Hematopoietic multipotent progenitor cell treated with erythropoietin and hydrocortisone succinate and interleukin-3 and kit ligand, for 6 days (in vitro differentiated cells): ENCODE data around the gene CKMT1B.
"Not testable (repeated sequence)": the region's sequence is repeated elsewhere in the genome, so short reads cannot be mapped to it uniquely, and the experiment has no call there.

ENCODE experiments used
- DNase-seq: peaks from one replicate; pipeline ENCODE4 v3.0.0-alpha.2; 2015

Gene CKMT1B

DNA sequence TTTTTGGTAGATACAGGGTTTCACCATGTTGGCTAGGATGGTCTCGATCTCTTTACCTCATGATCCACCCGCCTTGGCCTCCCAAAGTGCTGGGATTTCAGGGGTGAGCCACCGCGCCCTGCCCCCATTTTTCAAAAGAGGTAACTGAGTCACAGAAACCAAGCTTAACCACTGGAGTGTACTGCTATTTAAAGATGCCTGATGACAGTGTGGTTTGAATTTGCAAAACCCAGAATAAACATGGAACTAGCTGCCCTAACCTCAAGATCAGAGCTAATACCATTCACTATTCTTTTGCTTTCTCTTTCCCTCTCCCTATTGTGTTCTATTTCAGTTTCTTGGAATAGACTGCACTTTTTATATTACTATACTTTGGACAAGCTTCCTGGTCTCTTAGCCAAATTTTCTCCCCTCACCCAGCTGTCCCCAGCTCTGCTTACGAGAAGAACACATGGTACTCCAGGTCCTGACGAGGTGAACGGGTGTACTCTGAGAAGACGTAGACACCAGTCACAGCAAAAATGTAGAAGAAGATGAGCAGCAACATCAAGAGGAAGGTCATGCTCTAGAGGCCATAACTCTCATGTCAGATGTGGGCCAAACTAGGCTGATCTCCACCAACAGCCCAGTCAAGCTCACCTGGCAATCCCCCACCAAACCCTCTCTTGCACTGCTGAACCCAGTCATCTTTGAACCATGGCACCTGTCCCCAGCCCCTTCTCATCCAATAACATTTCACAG is 44.8 kb downstream of the CKMT1B start:
- not testable (repeated sequence) for DNase-seq
